PC-9 (cell line): ENCODE results near the gene PGAP3. TPM values are rescaled to one million over a fixed set of nuclear protein-coding genes. Genes with fewer than 3 reads are reported as not detected.

Experiments
- BruUV-seq: library from RNA; stranded (reverse); fragments of 400-500 nt; replicated peaks from 2 replicates; lab custom pipeline; 2021; lab: Mats Ljungman, UMichigan
- CTCF ChIA-PET: fragments of 300-600 bp; sonication (Branson Sonifier 250); formaldehyde crosslinking; loops from one replicate; lab custom pipeline; 2022; ENCODE audit warnings: antibody characterized with exemption; lab: Charles Lee
- POLR2A ChIA-PET: fragments of 300-600 bp; sonication (Branson Sonifier 250); formaldehyde crosslinking; loops from one replicate; lab custom pipeline; 2022; ENCODE audit warnings: antibody characterized with exemption; ENCODE audit not compliant: unreplicated experiment; lab: Charles Lee
- DNase-seq, 2 experiments: peaks; one replicate each; pipeline versions ENCODE4 v3.0.0 to v3.0.0-alpha.2; 2015 to 2022; ENCODE audit warnings: mixed read lengths in 1 of 2
- H2AFZ ChIP-seq: fragments of 200-600 bp; sonication (generic); 2 replicates; pipeline ENCODE4 v1.8.1; 2017; ENCODE audit warnings: antibody characterized with exemption
- H3F3A ChIP-seq: fragments of 200-600 bp; sonication (generic); 2 replicates; pipeline ENCODE4 v1.8.1; 2017; ENCODE audit warnings: antibody characterized with exemption, mild to moderate bottlenecking, low read depth; ENCODE audit not compliant: insufficient read depth
- H3K27ac ChIP-seq: fragments of 200-600 bp; sonication (generic); 2 replicates; pipeline ENCODE4 v1.6.1; 2016; ENCODE audit warnings: mixed run types
- H3K27me3 ChIP-seq: fragments of 200-600 bp; sonication (generic); 2 replicates; pipeline ENCODE4 v1.6.1; 2016; ENCODE audit warnings: low read depth, mixed run types; ENCODE audit not compliant: insufficient read depth
- H3K36me3 ChIP-seq: fragments of 200-600 bp; sonication (generic); 2 replicates; pipeline ENCODE4 v1.6.1; 2016; ENCODE audit warnings: low read depth, mixed run types
- H3K4me1 ChIP-seq: fragments of 200-600 bp; sonication (generic); replicated peaks from 2 replicates; pipeline ENCODE4 v1.6.1; 2016; ENCODE audit warnings: mixed run types; ENCODE audit not compliant: insufficient read depth
- H3K4me2 ChIP-seq: fragments of 200-600 bp; sonication (generic); 2 replicates; pipeline ENCODE4 v1.6.1; 2017; ENCODE audit warnings: mixed run types
- H3K4me3 ChIP-seq: fragments of 200-600 bp; sonication (generic); 2 replicates; pipeline ENCODE4 v1.6.1; 2016; ENCODE audit warnings: mixed run types
- H3K79me2 ChIP-seq: fragments of 200-600 bp; sonication (generic); 2 replicates; pipeline ENCODE4 v1.6.1; 2017; ENCODE audit warnings: low read depth, mixed run types
- H3K9me2 ChIP-seq: fragments of 200-600 bp; sonication (generic); 2 replicates; pipeline ENCODE4 v1.8.1; 2017; ENCODE audit warnings: mild to moderate bottlenecking; ENCODE audit not compliant: insufficient read depth
- H3K9me3 ChIP-seq: fragments of 200-600 bp; sonication (generic); 2 replicates; pipeline ENCODE4 v1.8.1; 2016; ENCODE audit warnings: low read depth; ENCODE audit not compliant: insufficient read depth
- H4K20me1 ChIP-seq: fragments of 200-600 bp; sonication (generic); 2 replicates; pipeline ENCODE4 v1.8.1; 2017; ENCODE audit not compliant: insufficient read depth
- CTCF ChIP-seq: fragments of 200-600 bp; sonication (generic); conservative IDR thresholded peaks from 2 replicates; pipeline ENCODE4 v1.6.1; 2017; ENCODE audit warnings: mixed run types, antibody characterized with exemption, mild to moderate bottlenecking, moderate library complexity
- EZH2 ChIP-seq: fragments of 200-600 bp; sonication (generic); IDR thresholded peaks from 2 replicates; pipeline ENCODE4 v1.8.0; 2017; ENCODE audit warnings: antibody characterized with exemption, low read depth
- intact Hi-C: fragments of 100-400 bp; cut with micrococcal nuclease; formaldehyde crosslinking; loops from one replicate; pipeline ENCODE4 v1.10.0; 2022; ENCODE audit not compliant: unreplicated experiment
- total RNA-seq: library from RNA; stranded (reverse); gene quantifications from 2 replicates; pipeline ENCODE4 v1.2.3, GENCODE V29; 2021

Gene PGAP3
- total RNA-seq, 1 experiment from 2014 or later, result 15.0 TPM

- DNase-seq, result no peak
- Histone ChIP-seq H3K9me2 (no peaks in the 10 kb centered on the region), H3F3A (no peaks in the 10 kb centered on the region; the same call in 1 of the 2 replicates), H3K27me3 (no peaks in the 10 kb centered on the region), H3K36me3 (no peaks in the 10 kb centered on the region), H3K79me2 (peaks cover 62% of the 10 kb centered on the region), H2AFZ (no peak overlapping the region), H3K27ac (no peak overlapping the region), H3K4me1 (peaks cover 12% of the 10 kb centered on the region), H3K4me3 (no peak overlapping the region), H3K4me2 (no peak overlapping the region), H3K9me3 (no peaks in the 10 kb centered on the region), H4K20me1 (peaks cover 12% of the 10 kb centered on the region)
- BruUV-seq, result no TSS peak
- ChIA-PET CTCF (interaction anchor here (0.6 kb wide), 1 partner anchor 35 kb away, joined by 3 read pairs; no protein-coding TSS in a partner anchor), POLR2A (no interaction called here)
- intact Hi-C loops, result no loop called here
- TF ChIP-seq EZH2, result no peak
- no peak for TF ChIP-seq CTCF
Observed at GRCh38 chr17:39641883-39642282, 46.0 kb downstream of the PGAP3 start.

- Histone ChIP-seq H3K4me2 (no peak overlapping the region), H3K4me1 (peaks cover 18% of the 10 kb centered on the region), H3K79me2 (peaks cover 62% of the 10 kb centered on the region), H3K27me3 (no peaks in the 10 kb centered on the region), H2AFZ (no peak overlapping the region), H3F3A (no peaks in the 10 kb centered on the region; the same call in 1 of the 2 replicates), H3K9me2 (no peaks in the 10 kb centered on the region), H3K27ac (no peak overlapping the region), H3K9me3 (no peaks in the 10 kb centered on the region), H4K20me1 (peaks cover 12% of the 10 kb centered on the region), H3K36me3 (no peaks in the 10 kb centered on the region), H3K4me3 (no peak overlapping the region)
- no peak for TF ChIP-seq CTCF
- TF ChIP-seq EZH2, result no peak
- POLR2A ChIA-PET, result no interaction called here
- intact Hi-C loops, result no loop called here
- BruUV-seq, result no TSS peak
- no peak for DNase-seq
- CTCF ChIA-PET, result no interaction called here
Observed at GRCh38 chr17:39641097-39641496, 46.8 kb downstream of the PGAP3 start.

- TF ChIP-seq EZH2 (no peak), CTCF (no peak)
- Histone ChIP-seq H4K20me1 (peaks cover 12% of the 10 kb centered on the region), H3K36me3 (no peaks in the 10 kb centered on the region), H3K4me2 (no peak overlapping the region), H2AFZ (no peak overlapping the region), H3K79me2 (peaks cover 62% of the 10 kb centered on the region), H3K27ac (no peak overlapping the region), H3K9me2 (no peaks in the 10 kb centered on the region), H3K9me3 (no peaks in the 10 kb centered on the region), H3K4me1 (peaks cover 18% of the 10 kb centered on the region), H3F3A (no peaks in the 10 kb centered on the region; the same call in 1 of the 2 replicates), H3K27me3 (no peaks in the 10 kb centered on the region), H3K4me3 (no peak overlapping the region)
- CTCF ChIA-PET, result no interaction called here
- no TSS peak for BruUV-seq
- intact Hi-C loops, result no loop called here
- no peak for DNase-seq
- POLR2A ChIA-PET, result no interaction called here
Observed at GRCh38 chr17:39640591-39641031, 47.2 kb downstream of the PGAP3 start.
